Neural cell (in vitro differentiated cells): ENCODE results near the gene SNX33. TPM values are rescaled to one million over a fixed set of nuclear protein-coding genes. Genes with fewer than 3 reads are reported as not detected.

ENCODE experiments used
- H2AFZ ChIP-seq: fragments of 200-600, 300-800 bp; sonication (generic), shearing (Covaris generic); 2 replicates; pipeline ENCODE4 v1.6.0; 2014; ENCODE audit warnings: low read depth, mild to moderate bottlenecking, antibody characterized with exemption, low read length, moderate library complexity
- H3F3A ChIP-seq: fragments of 200-600 bp; shearing (Covaris generic); 2 replicates; pipeline ENCODE4 v1.6.1; 2016; ENCODE audit warnings: mild to moderate bottlenecking, moderate library complexity, mixed read lengths, antibody characterized with exemption, low read length; ENCODE audit not compliant: insufficient read depth, poor library complexity, severe bottlenecking
- H3K27ac ChIP-seq: fragments of 200-600, 300-800 bp; sonication (generic), shearing (Covaris generic); 2 replicates; pipeline ENCODE4 v1.5.1; 2014; ENCODE audit warnings: mild to moderate bottlenecking, low read length, moderate library complexity
- H3K27me3 ChIP-seq: fragments of 300-800, 200-600 bp; sonication (generic), shearing (Covaris generic); 2 replicates; pipeline ENCODE4 v1.6.0; 2014; ENCODE audit warnings: mild to moderate bottlenecking, low read depth, low read length, moderate library complexity; ENCODE audit not compliant: insufficient read depth
- H3K36me3 ChIP-seq: fragments of 300-800, 200-600 bp; sonication (generic), shearing (Covaris generic); 2 replicates; pipeline ENCODE4 v1.5.1; 2014; ENCODE audit warnings: mild to moderate bottlenecking, antibody characterized with exemption, low read length, moderate library complexity; ENCODE audit not compliant: insufficient read depth
- H3K4me2 ChIP-seq: fragments of 300-800, 200-600 bp; sonication (generic), shearing (Covaris generic); 2 replicates; pipeline ENCODE4 v1.6.0; 2014; ENCODE audit warnings: mild to moderate bottlenecking, low read length
- H3K4me3 ChIP-seq: fragments of 300-800, 200-600 bp; sonication (generic), shearing (Covaris generic); 2 replicates; pipeline ENCODE4 v1.5.1; 2014; ENCODE audit warnings: mild to moderate bottlenecking, low read length, moderate library complexity
- H3K79me2 ChIP-seq: fragments of 200-600 bp; shearing (Covaris generic); replicated peaks from 2 replicates; pipeline ENCODE4 v1.6.0; 2014; ENCODE audit warnings: mild to moderate bottlenecking, low read length, moderate library complexity; ENCODE audit not compliant: insufficient read depth
- H3K9ac ChIP-seq: fragments of 300-800, 200-600 bp; sonication (generic), shearing (Covaris generic); 2 replicates; pipeline ENCODE4 v1.6.1; 2016; ENCODE audit warnings: mild to moderate bottlenecking, low read length, mixed read lengths
- H3K9me2 ChIP-seq: fragments of 200-600 bp; shearing (Covaris generic); 2 replicates; pipeline ENCODE4 v1.6.1; 2016; ENCODE audit warnings: mild to moderate bottlenecking, low read length, mixed read lengths; ENCODE audit not compliant: insufficient read depth
- H3K9me3 ChIP-seq: fragments of 200-600, 300-800 bp; sonication (generic), shearing (Covaris generic); 2 replicates; pipeline ENCODE4 v1.6.1; 2016; ENCODE audit warnings: mild to moderate bottlenecking, mixed run types, low read length, moderate library complexity, mixed read lengths
- H4K20me1 ChIP-seq: fragments of 200-600 bp; shearing (Covaris generic); 2 replicates; pipeline ENCODE4 v1.6.1; 2016; ENCODE audit warnings: mild to moderate bottlenecking, mixed run types; ENCODE audit not compliant: insufficient read depth
- CTCF ChIP-seq: fragments of 450-650 bp; IDR thresholded peaks from 2 replicates; pipeline ENCODE4 v1.5.1; 2014; ENCODE audit warnings: antibody characterized with exemption, mild to moderate bottlenecking, moderate library complexity; ENCODE audit not compliant: poor library complexity, severe bottlenecking
- EP300 ChIP-seq: fragments of 450-650 bp; conservative IDR thresholded peaks from 2 replicates; pipeline ENCODE4 v1.6.1; 2014; ENCODE audit warnings: antibody characterized with exemption, mild to moderate bottlenecking, moderate library complexity; ENCODE audit not compliant: poor library complexity, severe bottlenecking
- EZH2 ChIP-seq: fragments of 200-600, 300-800 bp; shearing (Covaris generic), sonication (generic); IDR thresholded peaks from 2 replicates; pipeline ENCODE4 v1.6.1; 2014; ENCODE audit warnings: antibody characterized with exemption, low read length, borderline replicate concordance, mild to moderate bottlenecking; ENCODE audit not compliant: insufficient read depth, poor library complexity, severe bottlenecking
- MXI1 ChIP-seq: fragments of 450-650 bp; conservative IDR thresholded peaks from 2 replicates; pipeline ENCODE4 v1.6.1; 2014; ENCODE audit warnings: antibody characterized with exemption, mild to moderate bottlenecking; ENCODE audit not compliant: poor library complexity, severe bottlenecking
- POLR2AphosphoS5 ChIP-seq: IDR thresholded peaks from 2 replicates; pipeline ENCODE4 v1.6.1; 2012
- RAD21 ChIP-seq: fragments of 450-650 bp; conservative IDR thresholded peaks from 2 replicates; pipeline ENCODE4 v1.6.1; 2014; ENCODE audit warnings: antibody characterized with exemption, mild to moderate bottlenecking, moderate library complexity
- REST ChIP-seq: IDR thresholded peaks from 2 replicates; pipeline ENCODE4 v1.6.1; 2012; ENCODE audit warnings: borderline replicate concordance
- SMC3 ChIP-seq: fragments of 450-650 bp; conservative IDR thresholded peaks from 2 replicates; pipeline ENCODE4 v1.6.1; 2014; ENCODE audit warnings: antibody characterized with exemption, mild to moderate bottlenecking, moderate library complexity; ENCODE audit not compliant: poor library complexity
- TAF1 ChIP-seq: IDR thresholded peaks from 2 replicates; pipeline ENCODE4 v1.6.1; 2012; ENCODE audit warnings: low read depth
- polyA plus RNA-seq: library from polyadenylated mRNA; depleted of rRNA; stranded (reverse); fragments of >200 nt; gene quantifications from 2 replicates; pipeline ENCODE4 v1.2.3, GENCODE V29; 2014

Gene SNX33
- polyA plus RNA-seq, 1 donor from 2014 or later = 0.14 TPM

GRCh38 chr15:75599401-75599800, 48.3 kb upstream of the SNX33 start:
- no peaks in the 10 kb centered on the region for H3F3A ChIP-seq
- no peaks in the 10 kb centered on the region for H3K36me3 ChIP-seq
- H3K27me3 ChIP-seq = no peaks in the 10 kb centered on the region
- H4K20me1 ChIP-seq = no peaks in the 10 kb centered on the region
- TF ChIP-seq RAD21 (no peak), SMC3 (no peak), POLR2AphosphoS5 (no peak), TAF1 (no peak), REST (no peak), CTCF (no peak), MXI1 (no peak), EZH2 (no peak), EP300 (no peak)
- H3K79me2 ChIP-seq = no peaks in the 10 kb centered on the region
- no peak overlapping the region for H3K4me3 ChIP-seq
- no peak overlapping the region for H3K9ac ChIP-seq
- H3K4me2 ChIP-seq = no peak overlapping the region
- no peak overlapping the region for H2AFZ ChIP-seq
- no peak overlapping the region for H3K27ac ChIP-seq
- no peaks in the 10 kb centered on the region for H3K9me2 ChIP-seq
- H3K9me3 ChIP-seq = no peaks in the 10 kb centered on the region

- no peak for TF ChIP-seq RAD21
- TF ChIP-seq SMC3 = no peak
- no peak for TF ChIP-seq POLR2AphosphoS5
- TF ChIP-seq TAF1 = no peak
- no peak for TF ChIP-seq CTCF
- no peak for TF ChIP-seq MXI1
- no peak for TF ChIP-seq REST
- TF ChIP-seq EZH2 = no peak
- TF ChIP-seq EP300 = no peak
- Histone ChIP-seq H3K9me3 (no peaks in the 10 kb centered on the region), H3K79me2 (no peaks in the 10 kb centered on the region), H3K27ac (no peak overlapping the region), H3K36me3 (no peaks in the 10 kb centered on the region), H3K27me3 (no peaks in the 10 kb centered on the region), H3K9me2 (no peaks in the 10 kb centered on the region), H3K4me2 (no peak overlapping the region), H3F3A (no peaks in the 10 kb centered on the region), H3K9ac (no peak overlapping the region), H3K4me3 (no peak overlapping the region), H2AFZ (no peak overlapping the region), H4K20me1 (no peaks in the 10 kb centered on the region)
Measured at GRCh38 chr15:75606026-75606425, 41.7 kb upstream of the SNX33 start.
